GM12878 (cell line): ENCODE measurements around the gene KRT6B. TPM values are rescaled to one million over a fixed set of nuclear protein-coding genes. Genes with fewer than 3 reads are reported as not detected.

Experiments used
- ATAC-seq: fragments of 200-7000 bp; cut with Tn5 transposase; 3 replicates; pipeline ENCODE4 v1.9.1; 2020; ENCODE audit warnings: mild to moderate bottlenecking, moderate library complexity
- Bru-seq: library from RNA; stranded (reverse); fragments of 400-500 nt; gene quantifications from one replicate; lab custom pipeline; 2021; lab: Mats Ljungman, UMichigan
- BruChase-seq, 2 experiments: library from RNA; stranded (reverse); fragments of 400-500 nt; gene quantifications; one replicate each; lab custom pipeline; 2021; lab: Mats Ljungman, UMichigan
- BruUV-seq: library from RNA; stranded (reverse); fragments of 400-500 nt; replicated peaks from 2 replicates; lab custom pipeline; 2021; lab: Mats Ljungman, UMichigan
- CTCF ChIA-PET: fragments of 300-600 bp; sonication (Branson Sonifier 250); formaldehyde crosslinking; extraction: SDS; loops from one replicate; lab custom pipeline; 2021; ENCODE audit warnings: inconsistent platforms; lab: Yijun Ruan, JAX
- POLR2A ChIA-PET: fragments of 350-600 bp; formaldehyde crosslinking; extraction: SDS; loops from one replicate; lab custom pipeline; 2021; ENCODE audit warnings: inconsistent platforms; lab: Charles Lee
- RAD21 ChIA-PET: fragments of 300-600 bp; sonication (Branson Sonifier 250); formaldehyde crosslinking; loops from one replicate; lab custom pipeline; 2023; ENCODE audit warnings: antibody characterized with exemption; ENCODE audit not compliant: unreplicated experiment; lab: Charles Lee
- SMC1A ChIA-PET: fragments of 300-600 bp; sonication (Branson Sonifier 250); formaldehyde crosslinking; loops from one replicate; lab custom pipeline; 2023; ENCODE audit not compliant: unreplicated experiment, uncharacterized antibody; lab: Charles Lee
- DNase-seq: peaks from one replicate; pipeline ENCODE4 v3.0.0-alpha.2; 2011; ENCODE audit warnings: low read depth, low spot score
- FAIRE-seq: peaks from 3 replicates; lab custom pipeline; 2011; peaks lifted over from hg19 to GRCh38; lab: Jason Lieb, UNC
- H2AFZ ChIP-seq: 2 replicates; pipeline ENCODE4 v1.6.0; 2011; ENCODE audit warnings: low read depth, low read length, control low read depth; ENCODE audit not compliant: control insufficient read depth
- H3K27ac ChIP-seq: 2 replicates; pipeline ENCODE4 v1.5.1; 2011; ENCODE audit warnings: control low read depth; ENCODE audit not compliant: control insufficient read depth, insufficient read depth
- H3K27me3 ChIP-seq, 2 experiments: replicated peaks in 1 of 2; 2 replicates each; pipeline versions ENCODE4 v1.6.0 to v1.6.1; 2011; ENCODE audit warnings: low read length in 1 of 2; ENCODE audit not compliant: control insufficient read depth in 2 of 2, insufficient read depth in 2 of 2
- H3K36me3 ChIP-seq, 2 experiments: 2 replicates each; pipeline ENCODE4 v1.5.1; 2011; ENCODE audit warnings: low read length in 1 of 2; ENCODE audit not compliant: control insufficient read depth in 2 of 2, insufficient read depth in 2 of 2
- H3K4me1 ChIP-seq: 2 replicates; pipeline ENCODE4 v1.6.1; 2011; ENCODE audit warnings: mild to moderate bottlenecking, low read length, moderate library complexity, mixed read lengths; ENCODE audit not compliant: control insufficient read depth, insufficient read depth
- H3K4me2 ChIP-seq: 2 replicates; pipeline ENCODE4 v1.6.0; 2011; ENCODE audit warnings: control low read depth; ENCODE audit not compliant: control insufficient read depth, insufficient read depth
- H3K4me3 ChIP-seq: fragments of 200-600 bp; sonication (generic); 2 replicates; pipeline ENCODE4 v1.5.1; 2016
- H3K79me2 ChIP-seq: 2 replicates; pipeline ENCODE4 v1.6.0; 2011; ENCODE audit warnings: low read length; ENCODE audit not compliant: control insufficient read depth, insufficient read depth
- H3K9ac ChIP-seq: 2 replicates; pipeline ENCODE4 v1.8.0; 2011; ENCODE audit warnings: low read length, control low read depth, mixed read lengths; ENCODE audit not compliant: control insufficient read depth, insufficient read depth
- H3K9me3 ChIP-seq: replicated peaks from 3 replicates; pipeline ENCODE4 v1.5.1; 2011; ENCODE audit warnings: mild to moderate bottlenecking, low read length; ENCODE audit not compliant: control insufficient read depth, insufficient read depth
- H4K20me1 ChIP-seq: 2 replicates; pipeline ENCODE4 v1.6.0; 2011; ENCODE audit not compliant: control insufficient read depth, insufficient read depth
- IRF4 ChIP-seq: IDR thresholded peaks from 2 replicates; pipeline ENCODE4 v1.6.1; 2011; ENCODE audit warnings: low read depth, low read length
- JUND ChIP-seq: IDR thresholded peaks from 2 replicates; pipeline ENCODE4 v1.6.1; 2012; ENCODE audit warnings: low read depth, mild to moderate bottlenecking, low read length, improper control_type of control experiment, moderate library complexity
- MYB ChIP-seq: fragments of 150-350 bp; IDR thresholded peaks from 2 replicates; pipeline ENCODE4 v1.6.1; 2014; ENCODE audit warnings: mild to moderate bottlenecking, low read depth, low read length, borderline replicate concordance
- MYC ChIP-seq: IDR thresholded peaks from 2 replicates; pipeline ENCODE4 v1.6.1; 2011; ENCODE audit warnings: mild to moderate bottlenecking, low read length, moderate library complexity, inconsistent platforms; ENCODE audit not compliant: insufficient read depth, insufficient replicate concordance, insufficient read length, severe bottlenecking
- NR2C2 ChIP-seq: IDR thresholded peaks from 2 replicates; pipeline ENCODE4 v1.6.1; 2011; ENCODE audit warnings: borderline replicate concordance, low read depth; ENCODE audit not compliant: control insufficient read depth, insufficient read length
- PBX3 ChIP-seq: IDR thresholded peaks from 2 replicates; pipeline ENCODE4 v1.6.1; 2011; ENCODE audit warnings: mild to moderate bottlenecking, low read depth, low read length, moderate library complexity; ENCODE audit not compliant: insufficient replicate concordance
- SMAD5 ChIP-seq: IDR thresholded peaks from 2 replicates; pipeline ENCODE4 v1.6.1; 2016; ENCODE audit warnings: antibody characterized with exemption, low read depth
- SREBF2 ChIP-seq: IDR thresholded peaks from 2 replicates; pipeline ENCODE4 v1.6.1; 2012; ENCODE audit warnings: mild to moderate bottlenecking, low read length
- WGBS: methylation state at CpG from one replicate; pipeline ENCODE4 v1.1.6; 2016; ENCODE audit warnings: low lambda C conversion rate; ENCODE audit not compliant: insufficient replicate concordance, insufficient coverage; ENCODE audit errors: missing lambda C conversion rate; 5-methylcytosine and 5-hydroxymethylcytosine counted together
- in situ Hi-C: fragments of 300-500 bp; cut with MboI; formaldehyde crosslinking; loops from 9 replicates; pipeline ENCODE4 v1.14.3; 2018; ENCODE audit warnings: mixed read lengths
- intact Hi-C: fragments of 100-400 bp; cut with micrococcal nuclease; formaldehyde crosslinking; loops from one replicate; pipeline ENCODE4 v1.14.2; 2022; ENCODE audit not compliant: unreplicated experiment
- long read RNA-seq, 2 experiments: library from polyadenylated mRNA; unstranded; transcript quantifications; one replicate each; pipeline ENCODE4 v2.0.0, GENCODE V29; 2019 to 2020
- polyA minus RNA-seq, 3 experiments: library from RNA; depleted of rRNA, polyadenylated mRNA; stranded (reverse); fragments of >200 nt; gene quantifications; 2 replicates each; pipeline ENCODE4 v1.2.3, GENCODE V29; 2011
- polyA plus RNA-seq, 11 experiments: library from polyadenylated mRNA; depleted of rRNA in 4 of 11; unstranded in 6 of 11; stranded (reverse) in 5 of 11; fragments of >200 nt; fragmentation: Nextera tagmentation in 4 of 11; fragmentation: Illumina TruSeq in 1 of 11; extraction: Ambion mirVana in 4 of 11; extraction: Trizol in 1 of 11; gene quantifications; 1 replicate in 1 of 11; 2 replicates in 10 of 11; pipeline versions ENCODE4 v1.2.1 to v1.2.3, GENCODE V29; 2011 to 2016; ENCODE audit warnings: inconsistent platforms in 2 of 11, missing spikeins in 2 of 11, low read depth in 1 of 11
- total RNA-seq, 4 experiments: library from RNA; depleted of rRNA in 3 of 4; stranded (reverse); fragments of >200 nt in 3 of 4; fragmentation: Illumina TruSeq in 1 of 4; extraction: Trizol in 1 of 4; gene quantifications; 2 replicates each; pipeline versions ENCODE4 v1.2.1 to v1.2.3, GENCODE V29; 2013 to 2021

KRT6B gene
- not detected in 2 replicates for total RNA-seq (2013; cell fraction: nucleolus; rRNA removed)
- total RNA-seq (2014; rRNA removed) (not detected in 2 replicates), total RNA-seq (2014; rRNA removed; fragmentation: Illumina TruSeq; extraction: Trizol) (not detected in 2 replicates), total RNA-seq (2021) (not detected in 2 replicates), polyA plus RNA-seq (2011; rRNA removed) (0.07 TPM in 1 of 2 replicates, not detected in the other), polyA plus RNA-seq (2014; fragmentation: Illumina TruSeq; extraction: Trizol) (not detected in 2 replicates), polyA plus RNA-seq (2014; fragmentation: Nextera tagmentation; extraction: Ambion mirVana) (not detected), polyA plus RNA-seq (2014; rRNA removed) (not detected in 2 replicates), polyA plus RNA-seq (2016; fragmentation: Nextera tagmentation; extraction: Ambion mirVana) (not detected), polyA minus RNA-seq (2011; rRNA and poly(A)+ RNA removed) (not detected in 2 replicates), Bru-seq, nascent RNA (not detected), BruChase-seq, experiment 1, labeled RNA remaining after a 6-hour chase (not detected), BruChase-seq, experiment 2, labeled RNA remaining after a 2-hour chase (not detected)
- not detected for polyA plus RNA-seq (2011; ENCODE audit: low read depth)
- polyA plus RNA-seq (2011; cell fraction: cytosol; rRNA removed) = not detected in 2 replicates
- not detected in 2 replicates for polyA plus RNA-seq (2011; cell fraction: nucleus; rRNA removed)
- polyA plus RNA-seq (2012) = not detected in 2 replicates
- not detected in 2 replicates for polyA minus RNA-seq (2011; cell fraction: cytosol; rRNA and poly(A)+ RNA removed)
- not detected in 2 replicates for polyA minus RNA-seq (2011; cell fraction: nucleus; rRNA and poly(A)+ RNA removed)
- long read RNA-seq, experiment 1 = 0 reads
- long read RNA-seq, experiment 2 = 0 reads

- H3K27me3 ChIP-seq = peaks cover 0 to 5% of the 10 kb centered on the region in 2 experiments; a peak in 3 of 4 replicates
- H3K4me3 ChIP-seq = no peak within 1 kb of the TSS
- SMC1A ChIA-PET = interaction anchor here (1.4 kb wide), 1 partner anchor 7 kb away, joined by 3 read pairs; no protein-coding TSS in a partner anchor
- no TSS peak for BruUV-seq
- no peak within 1 kb of the TSS for H3K9ac ChIP-seq
- DNase-seq (no peak), FAIRE-seq (no peak), ATAC-seq (no peak)
- RAD21 ChIA-PET = no interaction called here
- POLR2A ChIA-PET = no interaction called here
- no peaks in the 10 kb centered on the region for H3K9me3 ChIP-seq
- H3K79me2 ChIP-seq = no peaks in the 10 kb centered on the region
- no peak within 1 kb of the TSS for H3K27ac ChIP-seq
- no peaks in the 10 kb centered on the region for H3K36me3 ChIP-seq
- 41% methylated on average over 6 of the region's 6 CpGs for WGBS
- H3K4me1 ChIP-seq = no peaks in the 10 kb centered on the region
- no peaks in the 10 kb centered on the region for H4K20me1 ChIP-seq
- in situ Hi-C loops (no loop called here), intact Hi-C loops (no loop called here)
- CTCF ChIA-PET = no interaction called here
- no peak for TF ChIP-seq IRF4
- TF ChIP-seq MYC = no peak
- TF ChIP-seq MYB = no peak
- TF ChIP-seq NR2C2 = no peak
- TF ChIP-seq SMAD5 = no peak
- TF ChIP-seq JUND = no peak
- no peak for TF ChIP-seq PBX3
- TF ChIP-seq SREBF2 = no peak
- no peak within 1 kb of the TSS for H2AFZ ChIP-seq
- H3K4me2 ChIP-seq = no peak within 1 kb of the TSS
Observed at GRCh38 chr12:52452101-52452500, at the start of gene KRT6B. TSS of gene KRT6B (minus strand) at chr12:52452146. CDS start at chr12:52452078, 68 bp downstream.
